ENCODE data around the gene CTDSP2.
"Not testable (repeated sequence)": the region's sequence is repeated elsewhere in the genome, so short reads cannot be mapped to it uniquely, and the experiment has no call there.

DNA sequence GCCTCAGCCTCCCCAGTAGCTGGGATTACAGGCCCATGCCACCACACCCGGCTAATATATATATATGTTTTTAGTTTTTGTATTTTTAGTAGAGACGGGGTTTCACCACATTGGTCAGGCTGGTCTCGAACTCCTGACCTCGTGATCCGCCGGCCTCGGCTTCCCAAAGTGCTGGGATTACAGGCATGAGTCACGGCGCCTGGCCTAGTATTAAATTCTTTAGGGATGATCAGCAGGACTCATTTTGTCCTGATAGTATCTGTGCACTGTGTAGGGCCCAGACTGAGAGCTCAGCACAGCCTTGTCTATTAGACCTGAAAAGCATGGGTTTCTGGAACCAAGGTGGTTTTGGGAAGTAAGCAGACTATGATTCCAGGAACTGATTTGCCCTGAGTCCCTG, 34.5 kb upstream of the CTDSP2 start:
- TF ChIP-seq, protein P1, sequence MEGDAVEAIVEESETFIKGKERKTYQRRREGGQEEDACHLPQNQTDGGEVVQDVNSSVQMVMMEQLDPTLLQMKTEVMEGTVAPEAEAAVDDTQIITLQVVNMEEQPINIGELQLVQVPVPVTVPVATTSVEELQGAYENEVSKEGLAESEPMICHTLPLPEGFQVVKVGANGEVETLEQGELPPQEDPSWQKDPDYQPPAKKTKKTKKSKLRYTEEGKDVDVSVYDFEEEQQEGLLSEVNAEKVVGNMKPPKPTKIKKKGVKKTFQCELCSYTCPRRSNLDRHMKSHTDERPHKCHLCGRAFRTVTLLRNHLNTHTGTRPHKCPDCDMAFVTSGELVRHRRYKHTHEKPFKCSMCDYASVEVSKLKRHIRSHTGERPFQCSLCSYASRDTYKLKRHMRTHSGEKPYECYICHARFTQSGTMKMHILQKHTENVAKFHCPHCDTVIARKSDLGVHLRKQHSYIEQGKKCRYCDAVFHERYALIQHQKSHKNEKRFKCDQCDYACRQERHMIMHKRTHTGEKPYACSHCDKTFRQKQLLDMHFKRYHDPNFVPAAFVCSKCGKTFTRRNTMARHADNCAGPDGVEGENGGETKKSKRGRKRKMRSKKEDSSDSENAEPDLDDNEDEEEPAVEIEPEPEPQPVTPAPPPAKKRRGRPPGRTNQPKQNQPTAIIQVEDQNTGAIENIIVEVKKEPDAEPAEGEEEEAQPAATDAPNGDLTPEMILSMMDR (conservative IDR thresholded peaks at IDR 0.05; ENCODE audit: low read length): not testable (repeated sequence)
- not testable (repeated sequence) for TF ChIP-seq EZH2phosphoT487 (IDR thresholded peaks at IDR 0.05; ENCODE audit: borderline replicate concordance, low read depth, low read length)
